Left hindlimb (tissue), 1 donor: Measurements from ENCODE around the gene NUMA1.

Source experiments
- DNase-seq: peaks from one replicate; pipeline ENCODE4 v3.0.0-alpha.2; 2018

NUMA1 gene, protein sequence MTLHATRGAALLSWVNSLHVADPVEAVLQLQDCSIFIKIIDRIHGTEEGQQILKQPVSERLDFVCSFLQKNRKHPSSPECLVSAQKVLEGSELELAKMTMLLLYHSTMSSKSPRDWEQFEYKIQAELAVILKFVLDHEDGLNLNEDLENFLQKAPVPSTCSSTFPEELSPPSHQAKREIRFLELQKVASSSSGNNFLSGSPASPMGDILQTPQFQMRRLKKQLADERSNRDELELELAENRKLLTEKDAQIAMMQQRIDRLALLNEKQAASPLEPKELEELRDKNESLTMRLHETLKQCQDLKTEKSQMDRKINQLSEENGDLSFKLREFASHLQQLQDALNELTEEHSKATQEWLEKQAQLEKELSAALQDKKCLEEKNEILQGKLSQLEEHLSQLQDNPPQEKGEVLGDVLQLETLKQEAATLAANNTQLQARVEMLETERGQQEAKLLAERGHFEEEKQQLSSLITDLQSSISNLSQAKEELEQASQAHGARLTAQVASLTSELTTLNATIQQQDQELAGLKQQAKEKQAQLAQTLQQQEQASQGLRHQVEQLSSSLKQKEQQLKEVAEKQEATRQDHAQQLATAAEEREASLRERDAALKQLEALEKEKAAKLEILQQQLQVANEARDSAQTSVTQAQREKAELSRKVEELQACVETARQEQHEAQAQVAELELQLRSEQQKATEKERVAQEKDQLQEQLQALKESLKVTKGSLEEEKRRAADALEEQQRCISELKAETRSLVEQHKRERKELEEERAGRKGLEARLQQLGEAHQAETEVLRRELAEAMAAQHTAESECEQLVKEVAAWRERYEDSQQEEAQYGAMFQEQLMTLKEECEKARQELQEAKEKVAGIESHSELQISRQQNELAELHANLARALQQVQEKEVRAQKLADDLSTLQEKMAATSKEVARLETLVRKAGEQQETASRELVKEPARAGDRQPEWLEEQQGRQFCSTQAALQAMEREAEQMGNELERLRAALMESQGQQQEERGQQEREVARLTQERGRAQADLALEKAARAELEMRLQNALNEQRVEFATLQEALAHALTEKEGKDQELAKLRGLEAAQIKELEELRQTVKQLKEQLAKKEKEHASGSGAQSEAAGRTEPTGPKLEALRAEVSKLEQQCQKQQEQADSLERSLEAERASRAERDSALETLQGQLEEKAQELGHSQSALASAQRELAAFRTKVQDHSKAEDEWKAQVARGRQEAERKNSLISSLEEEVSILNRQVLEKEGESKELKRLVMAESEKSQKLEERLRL (N-terminal part only)

DNA sequence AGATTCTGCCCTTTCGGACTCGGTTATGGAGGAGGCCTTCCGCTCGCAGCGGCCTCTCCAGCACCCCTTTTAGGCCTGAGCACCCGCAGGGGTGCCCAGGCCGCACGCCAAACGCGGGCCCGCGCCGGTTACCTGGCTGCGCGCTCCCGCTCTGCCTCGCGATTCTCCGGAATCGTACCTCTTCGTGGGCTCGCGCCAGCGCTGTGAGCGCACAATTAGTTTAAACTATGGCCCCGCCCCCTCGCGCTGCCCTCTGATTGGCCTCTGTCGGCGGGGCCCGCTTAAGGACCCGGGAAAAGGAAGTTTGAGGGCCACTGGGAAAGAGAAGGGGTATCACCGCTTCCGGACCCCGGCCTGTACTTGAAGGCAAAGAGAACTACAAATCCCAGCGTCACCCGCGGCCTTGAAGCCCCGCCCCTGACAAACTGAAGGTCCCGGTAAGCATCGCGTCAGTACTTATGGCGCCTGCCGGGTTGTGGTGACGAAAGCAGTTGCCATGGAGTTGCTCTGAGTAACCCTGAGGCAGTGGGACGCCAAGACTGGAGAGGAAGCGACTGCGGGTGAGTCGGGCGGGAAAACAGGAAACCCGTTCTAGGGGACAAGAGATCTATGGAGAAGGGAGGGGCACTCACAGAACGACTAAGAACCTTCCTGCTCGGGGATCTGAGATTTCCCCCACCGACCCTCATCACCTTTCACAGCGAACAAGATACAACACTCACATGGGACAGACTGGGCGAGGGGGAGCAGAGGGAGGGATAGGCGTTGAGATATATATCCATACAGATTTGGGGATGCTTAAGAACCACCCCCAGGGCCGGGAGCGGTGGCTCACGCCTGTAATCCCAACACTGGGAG lies at the start of gene NUMA1, which contains the start of gene LRRC51:
NUMA1 (minus strand) TSS at position 217 of the 858 bp plus-strand sequence. CDS start 44,599 bp downstream, outside the sequence.
LRRC51 (plus strand) TSS at position 525 of the 858 bp plus-strand sequence. CDS start 8,234 bp downstream, outside the sequence.
- DNase-seq: peak; percentile 100

DNA sequence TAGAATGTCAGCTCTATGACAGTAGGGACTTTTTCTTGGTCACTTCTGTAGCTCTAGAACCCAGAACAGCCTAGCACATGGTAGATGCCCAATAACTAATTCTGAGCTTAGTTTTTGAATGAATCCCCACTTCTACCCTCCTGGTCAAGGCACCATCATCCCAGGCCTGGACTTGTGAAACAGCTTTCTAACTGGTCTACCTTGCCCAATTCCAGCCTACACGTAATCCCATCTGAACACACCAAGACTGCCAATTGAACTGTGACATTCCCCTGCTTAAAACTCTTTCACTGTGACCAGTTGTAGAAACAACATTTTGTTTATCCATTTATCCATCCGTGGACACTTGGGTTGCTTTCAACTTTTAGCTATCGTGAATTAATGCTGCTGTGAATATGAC lies 49.0 kb upstream of the NUMA1 start:
- no peak for DNase-seq

DNA sequence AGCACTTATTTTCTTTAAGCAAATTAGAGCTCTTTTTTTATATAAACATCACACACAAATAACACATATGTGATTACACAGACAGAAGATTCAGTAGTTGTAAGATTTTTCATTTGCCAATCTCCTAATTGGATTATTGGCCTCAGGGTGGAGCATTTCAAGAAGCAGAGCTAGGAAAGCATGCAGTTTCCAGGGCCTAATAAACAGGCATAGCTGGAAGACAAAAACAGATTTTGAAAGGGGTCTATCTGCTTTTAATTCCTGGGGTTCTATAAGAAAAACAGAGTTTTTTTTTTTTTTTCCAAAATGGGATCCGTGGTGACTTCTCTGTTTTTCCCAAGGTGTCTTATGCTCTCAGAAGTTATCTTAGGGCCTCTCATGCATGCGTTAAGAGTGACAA lies 47.6 kb upstream of the NUMA1 start:
- DNase-seq: no peak

DNA sequence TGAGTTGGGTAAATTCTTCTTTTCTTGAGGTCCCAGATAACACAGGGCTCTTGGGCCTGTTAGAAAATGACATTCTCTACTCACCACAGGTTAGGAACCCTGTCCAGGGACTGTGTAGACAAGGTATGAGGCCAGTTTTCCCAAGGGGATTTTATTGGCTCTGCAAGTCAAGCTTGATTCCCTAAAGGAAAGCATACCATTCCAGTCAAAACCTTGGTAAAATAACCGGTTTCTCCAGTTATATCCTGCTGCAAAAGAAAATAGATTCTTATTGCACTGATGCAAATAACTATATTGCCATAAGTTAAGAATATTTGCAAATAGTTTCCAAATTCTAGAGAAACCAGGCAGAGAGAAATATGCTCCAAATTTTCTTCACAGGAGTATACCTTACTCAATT lies 45.6 kb upstream of the NUMA1 start:
- no peak for DNase-seq

DNA sequence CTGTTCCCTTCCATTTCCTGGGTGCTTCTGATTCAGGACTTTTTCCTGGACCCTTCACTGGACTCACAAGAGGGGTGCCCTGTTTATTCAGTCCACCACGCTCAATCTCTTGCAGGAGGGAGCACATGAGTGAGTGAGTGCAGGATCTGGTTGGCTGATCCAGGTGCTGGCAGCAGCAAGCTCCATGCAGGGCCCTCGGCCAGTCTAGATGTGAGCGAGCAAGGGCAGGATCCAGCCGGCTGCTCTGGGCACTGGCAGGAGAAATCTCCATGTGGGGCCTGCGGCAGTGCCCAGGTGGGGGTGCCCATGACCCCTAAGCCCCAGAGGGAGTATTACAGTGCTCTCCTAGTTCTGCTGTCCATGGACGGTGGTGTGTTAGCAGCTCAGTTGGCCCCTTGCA lies 43.7 kb upstream of the NUMA1 start:
- DNase-seq: no peak

DNA sequence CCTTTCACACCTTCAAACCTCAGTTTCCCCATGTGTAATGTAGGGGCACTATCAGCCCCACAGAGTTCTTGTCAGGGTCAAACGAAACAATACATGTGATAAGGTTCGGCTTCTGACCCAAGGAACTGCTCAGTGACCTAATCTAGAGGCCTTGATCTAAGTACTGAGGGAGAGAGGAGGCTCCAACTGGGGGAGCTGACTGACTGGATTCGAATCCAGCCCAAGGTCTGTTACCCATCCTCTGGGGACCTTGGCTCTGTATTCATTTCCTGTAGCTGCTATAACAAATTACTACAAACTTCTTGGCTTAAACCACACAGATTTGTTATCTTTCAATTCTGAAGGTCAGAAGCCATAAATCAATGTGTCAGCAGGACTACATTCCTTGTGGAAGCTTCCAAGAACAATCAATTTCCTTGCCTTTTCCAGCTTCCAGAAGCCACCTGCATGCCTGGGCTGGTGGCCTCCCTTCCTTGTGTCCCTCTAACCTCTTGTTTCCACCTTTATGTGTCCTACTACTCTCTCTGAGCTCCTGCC lies 42.8 kb upstream of the NUMA1 start:
- DNase-seq: no peak

DNA sequence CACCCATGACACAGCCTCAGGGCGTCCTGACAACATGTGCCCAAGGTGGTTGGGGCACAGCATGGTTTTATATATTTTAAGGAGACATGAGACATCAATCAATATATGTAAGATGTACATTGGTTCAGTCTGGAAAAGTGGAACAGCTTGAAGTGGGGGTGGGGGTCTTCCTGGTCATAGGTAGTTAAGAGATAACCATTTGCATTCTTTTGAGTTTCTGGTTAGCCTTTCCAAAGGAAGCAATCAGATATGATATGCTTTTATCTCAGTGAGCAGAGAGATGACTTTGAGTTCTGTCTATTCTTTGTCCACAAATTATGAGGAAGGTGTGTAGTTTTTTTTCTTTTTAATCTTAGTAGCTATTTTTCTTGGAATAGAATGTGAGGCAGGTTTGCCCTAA lies 42.3 kb upstream of the NUMA1 start:
- no peak for DNase-seq

DNA sequence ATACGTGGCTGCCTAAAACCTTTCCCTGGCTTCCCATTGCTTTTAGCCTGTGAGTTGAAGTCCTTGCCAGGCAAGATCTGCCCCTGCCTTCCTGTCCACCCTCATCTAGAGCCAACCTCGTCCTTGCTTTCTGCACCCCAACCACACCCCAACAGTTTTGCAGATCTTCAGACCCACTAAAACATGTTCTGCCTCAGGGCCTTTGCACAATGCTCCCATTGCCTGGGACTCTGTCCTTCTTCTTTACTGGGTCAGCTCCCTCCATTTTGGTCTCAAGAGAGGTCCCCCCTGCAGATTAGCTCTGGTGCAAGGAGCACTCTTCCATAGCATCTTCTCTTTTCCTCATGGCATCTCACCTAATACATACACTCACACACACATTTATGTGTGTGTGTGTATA lies 40.6 kb upstream of the NUMA1 start:
- no peak for DNase-seq

DNA sequence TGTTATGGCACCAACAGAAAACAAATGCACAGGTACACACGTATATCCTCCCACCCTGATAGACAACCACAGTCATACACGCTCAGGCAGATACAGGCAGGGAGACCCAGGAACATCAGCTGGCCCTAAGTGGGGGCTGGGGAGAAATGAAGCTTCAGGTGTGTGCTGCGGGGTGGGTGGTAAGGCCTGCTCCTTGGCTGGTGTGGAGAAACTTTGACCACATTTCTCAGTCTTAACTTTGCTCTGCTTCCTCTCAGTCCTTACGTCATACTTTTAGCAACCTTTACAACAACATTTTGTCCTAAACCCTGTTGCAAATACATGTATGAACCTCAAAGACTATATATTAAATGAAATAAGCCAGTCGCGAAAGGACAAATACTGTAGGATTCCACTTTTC lies 38.9 kb upstream of the NUMA1 start:
- no peak for DNase-seq

DNA sequence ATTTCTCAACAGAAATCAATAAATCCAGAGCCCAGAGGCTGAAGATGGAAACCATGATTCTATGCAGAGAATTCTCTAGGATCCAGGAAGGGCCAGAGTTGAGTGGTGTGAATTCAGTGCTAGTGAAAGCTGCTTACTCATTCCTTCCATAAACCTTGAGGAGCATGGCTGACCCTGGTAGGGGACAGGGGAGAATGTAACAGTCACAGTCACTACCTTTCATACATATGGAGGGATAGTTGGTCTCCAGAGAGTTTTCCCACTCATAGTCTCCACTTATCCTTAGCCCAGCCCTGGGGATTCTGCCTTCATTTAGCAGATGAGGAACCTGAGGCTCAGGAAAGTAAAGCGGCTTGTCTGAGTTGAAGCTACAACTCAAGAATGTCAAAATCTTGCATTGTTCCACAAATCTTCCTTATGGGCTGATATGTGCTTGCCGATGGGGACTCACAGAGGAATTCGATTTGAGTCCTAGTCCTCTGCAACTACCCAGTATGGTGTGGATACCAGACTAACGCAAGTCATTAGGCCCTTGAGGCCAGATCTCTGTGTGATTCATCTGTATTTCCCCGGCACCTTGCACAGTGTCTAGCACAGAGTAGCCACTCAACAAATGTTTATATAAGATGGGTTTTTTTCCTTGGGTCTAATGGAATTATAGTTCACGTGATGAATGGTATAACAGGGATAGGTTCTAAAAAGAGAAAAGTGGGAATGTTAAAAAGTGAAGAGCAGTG lies 35.8 kb upstream of the NUMA1 start:
- no peak for DNase-seq

DNA sequence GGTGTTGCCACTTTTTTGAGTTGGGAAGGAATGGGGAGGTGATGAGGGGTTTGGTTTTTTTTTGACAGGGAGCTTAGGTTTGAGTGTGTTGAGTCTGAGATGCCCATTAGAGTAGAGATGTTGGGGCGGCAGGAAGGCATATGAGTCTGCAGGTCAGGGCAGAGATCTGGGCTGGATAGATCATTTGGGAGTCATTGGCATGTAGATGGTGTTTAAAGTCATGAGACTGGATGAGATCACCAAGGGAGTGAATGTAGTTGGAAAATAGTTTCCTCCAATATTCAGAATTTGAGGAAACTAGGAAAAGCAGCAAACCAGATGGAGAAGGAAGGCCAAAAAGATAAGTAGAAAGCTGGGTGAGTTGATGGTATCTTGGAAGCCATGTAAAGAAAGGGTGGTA lies 34.2 kb upstream of the NUMA1 start:
- DNase-seq: no peak

DNA sequence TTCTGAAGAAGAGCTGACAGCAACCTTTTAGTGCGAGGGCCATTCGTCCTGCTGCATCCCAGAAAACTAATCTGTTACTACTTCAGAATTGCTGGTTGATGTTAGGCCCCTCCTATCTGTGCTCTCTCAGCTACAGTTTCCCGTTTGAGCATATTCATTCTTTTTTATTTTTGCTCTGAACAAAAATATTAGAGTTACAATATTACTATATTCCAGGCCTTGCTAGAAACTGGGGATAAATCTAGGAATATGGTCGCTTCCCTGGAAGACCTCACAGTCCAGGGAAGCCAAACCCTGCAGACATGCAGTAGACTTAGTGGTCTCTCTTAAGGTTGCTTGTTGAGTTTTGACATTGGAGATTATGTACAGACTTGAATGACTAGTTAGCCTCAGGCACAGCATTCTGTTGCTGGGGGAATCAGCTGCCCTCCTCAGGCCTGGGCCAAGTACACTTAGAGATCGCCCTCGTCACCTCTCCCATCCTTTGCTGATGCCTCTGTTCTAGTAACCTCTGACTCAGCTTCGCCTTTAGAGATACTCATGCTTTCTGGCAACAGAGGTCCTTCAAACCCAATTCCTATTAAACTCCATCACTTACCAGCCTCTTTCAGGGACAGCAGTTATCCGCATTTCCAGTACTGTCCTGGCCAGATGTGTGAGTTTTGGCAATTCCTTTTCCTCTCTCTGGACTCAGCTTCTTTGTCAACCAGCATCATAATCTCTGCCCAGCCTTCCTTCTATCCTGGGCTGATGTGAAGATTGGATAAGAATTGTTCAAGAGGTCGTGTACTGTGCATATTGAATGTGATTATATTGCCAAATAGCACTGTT lies 32.9 kb upstream of the NUMA1 start:
- no peak for DNase-seq

DNA sequence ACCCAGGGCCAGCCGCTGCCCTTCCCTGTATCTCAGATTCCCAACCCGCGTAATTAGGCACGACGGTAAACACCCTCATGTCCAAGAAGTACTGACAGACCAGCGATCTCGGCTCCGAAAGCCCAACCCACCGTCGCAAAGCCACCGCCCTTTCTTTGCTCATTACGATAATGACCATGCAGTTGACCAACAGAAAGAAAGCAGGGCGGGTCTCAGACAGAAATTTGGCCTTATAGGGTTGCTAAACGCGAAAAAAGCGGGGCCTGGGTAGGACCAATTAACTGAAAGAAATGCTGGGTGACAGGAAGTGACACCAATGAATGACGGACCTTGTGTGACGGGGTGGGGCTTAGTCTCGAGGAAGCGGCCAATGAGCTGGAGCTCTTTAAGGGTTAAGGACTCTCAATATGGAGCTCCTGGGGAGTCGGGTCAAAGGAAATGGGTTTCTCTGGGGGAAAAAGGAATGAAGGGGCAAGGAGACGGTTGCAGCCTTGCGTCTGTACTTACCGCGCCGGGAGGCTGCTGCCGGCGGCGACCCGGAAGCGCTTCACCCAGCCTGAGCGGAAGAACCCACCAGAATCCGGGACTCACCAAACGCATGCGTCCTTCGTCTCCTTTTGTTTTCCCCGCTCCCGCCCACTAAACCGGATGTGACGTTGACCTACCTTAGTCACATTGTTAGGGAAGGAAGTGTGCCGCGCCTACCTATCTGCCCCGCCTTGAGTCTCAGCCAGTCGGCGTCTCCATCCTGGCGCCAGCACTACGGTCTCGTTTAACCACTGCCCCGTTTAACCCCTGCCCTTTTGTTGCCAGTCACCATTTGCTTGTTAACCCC lies 32.0 kb upstream of the NUMA1 start, which contains the start of gene ANAPC15:
ANAPC15 (minus strand) TSS at position 553 of the 835 bp plus-strand sequence. CDS start 1,419 bp downstream, outside the sequence.
- DNase-seq: peak; percentile 99

DNA sequence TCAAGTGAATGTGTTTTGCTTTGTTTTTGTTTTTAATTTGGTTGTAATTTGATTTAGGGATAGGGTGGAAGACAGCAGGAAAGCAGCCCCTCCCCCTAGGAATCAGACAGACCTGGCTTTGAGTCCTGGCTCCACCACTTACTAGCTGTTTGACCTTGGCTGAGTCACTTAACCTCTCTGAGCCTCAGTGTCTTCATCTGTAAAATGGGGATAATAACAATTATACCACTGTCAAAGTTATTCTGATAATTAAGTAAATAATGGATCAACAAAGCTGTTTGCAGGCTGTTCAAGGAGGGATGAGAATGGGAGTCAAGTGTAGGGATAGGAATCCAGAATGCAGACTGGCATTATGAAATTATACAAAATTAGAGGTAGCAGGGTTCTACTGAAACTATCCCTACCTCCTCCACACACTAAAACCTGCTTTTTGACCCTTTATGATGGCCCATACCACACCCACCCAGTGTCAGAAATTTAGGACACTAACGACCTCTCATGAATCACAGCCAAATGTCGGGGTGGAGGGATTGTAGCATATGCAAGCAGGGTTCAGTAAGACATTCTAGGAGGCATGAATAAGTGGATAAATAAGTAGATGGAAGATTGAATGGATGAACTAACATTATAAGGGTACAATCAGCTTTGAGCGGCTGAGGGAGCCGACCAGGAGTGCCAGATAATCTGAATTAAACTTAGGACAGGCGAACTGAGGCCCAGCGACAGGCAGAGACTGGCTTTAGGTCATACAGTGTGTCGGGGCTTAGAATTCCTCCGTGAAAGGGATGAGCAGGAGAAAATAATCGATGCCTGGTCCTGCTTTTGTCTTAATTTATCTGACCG lies 31.2 kb upstream of the NUMA1 start:
- no peak for DNase-seq

DNA sequence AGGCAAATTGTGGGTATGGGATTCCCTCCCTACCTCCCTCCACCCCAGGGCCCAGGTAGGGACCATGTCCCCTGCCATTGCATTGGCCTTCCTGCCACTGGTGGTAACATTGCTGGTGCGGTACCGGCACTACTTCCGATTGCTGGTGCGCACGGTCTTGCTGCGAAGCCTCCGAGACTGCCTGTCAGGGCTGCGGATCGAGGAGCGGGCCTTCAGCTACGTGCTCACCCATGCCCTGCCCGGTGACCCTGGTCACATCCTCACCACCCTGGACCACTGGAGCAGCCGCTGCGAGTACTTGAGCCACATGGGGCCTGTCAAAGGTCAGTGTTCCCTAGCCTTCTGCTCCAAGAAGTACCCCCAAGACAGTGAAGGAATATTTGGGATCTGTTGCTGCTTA lies 25.5 kb upstream of the NUMA1 start, which contains the start of gene TOMT:
TOMT (plus strand) TSS at position 37 of the 400 bp plus-strand sequence; CDS start at position 65, 28 bp downstream.
- DNase-seq: no peak

DNA sequence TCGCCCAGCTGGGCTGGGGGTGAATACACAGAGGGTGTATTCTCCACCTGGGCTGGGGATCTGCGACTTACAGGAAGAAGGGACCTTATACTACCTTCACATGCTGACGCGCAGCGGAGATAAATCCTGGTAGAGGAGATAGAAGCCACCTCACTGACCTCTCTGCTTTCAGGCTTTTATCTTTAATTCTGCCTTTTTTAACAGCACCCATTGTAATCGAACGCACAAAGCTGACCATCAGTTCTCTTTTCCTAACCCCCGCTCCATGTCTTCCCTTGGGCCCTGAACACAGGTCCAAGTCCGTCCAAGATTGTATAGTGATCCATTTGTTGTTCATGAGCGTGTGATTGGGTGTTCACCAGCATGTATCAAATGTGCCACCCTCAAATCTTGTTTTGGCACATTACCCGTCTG lies 23.4 kb upstream of the NUMA1 start:
- no peak for DNase-seq

DNA sequence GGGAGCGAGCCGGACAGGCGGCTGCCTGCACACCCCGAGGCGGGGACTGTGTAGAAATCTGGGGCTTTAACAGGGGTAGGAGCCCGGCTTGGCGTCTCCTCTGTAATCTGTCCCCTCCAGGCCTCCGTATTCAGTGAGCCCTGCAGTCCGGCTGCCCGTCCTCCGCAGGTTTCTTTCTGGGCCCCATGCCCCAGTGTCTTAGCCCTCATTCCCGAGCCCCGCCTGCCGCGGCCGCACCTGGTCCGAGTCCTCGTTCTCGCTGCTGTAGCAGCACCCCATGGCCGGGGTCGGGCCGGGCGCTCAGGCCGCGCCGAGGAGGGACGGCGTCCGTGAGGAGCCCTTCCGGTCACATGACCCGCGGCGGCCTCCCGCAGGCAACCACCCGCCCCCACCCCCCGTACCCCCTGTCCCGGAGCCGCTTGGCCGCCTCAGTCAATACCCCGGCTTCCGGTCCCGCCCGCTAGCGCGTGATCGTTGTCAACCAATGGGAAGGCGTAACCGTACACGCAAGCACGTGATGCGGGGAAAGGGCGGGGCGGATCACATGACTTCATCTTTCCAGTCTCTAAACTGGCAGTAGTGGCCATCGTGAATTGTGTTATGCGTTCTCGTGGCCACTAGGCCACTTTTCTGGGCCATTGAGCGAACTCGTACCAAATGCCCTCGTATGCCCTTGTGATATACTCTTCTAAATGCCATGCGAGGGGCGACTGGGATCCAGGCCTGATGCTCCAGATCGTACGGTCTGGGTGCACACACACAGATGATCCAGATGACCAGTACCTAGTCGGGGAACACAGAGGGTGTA lies 22.8 kb upstream of the NUMA1 start, which contains the start of gene LAMTOR1:
LAMTOR1 (minus strand) TSS at position 352 of the 808 bp plus-strand sequence; CDS start at position 279, 73 bp downstream.
- peak; percentile 99 for DNase-seq
